ENCODE measurements around the gene ATP1A3. TPM values are rescaled to one million over a fixed set of nuclear protein-coding genes. Genes with fewer than 3 reads are reported as not detected.

The ATP1A3 gene
- total RNA-seq, 1 donor from 2014 or later: 1.4 TPM

GRCh38 chr19:41926028-41926762, 67.8 kb downstream of the ATP1A3 start:
- H3K36me3 Mint-ChIP-seq (ENCODE audit: low read depth): peaks cover 10% of the 10 kb centered on the region
- H3K27ac Mint-ChIP-seq: no peak overlapping the region
- H3K4me3 Mint-ChIP-seq: no peak overlapping the region
- H3K9me3 Mint-ChIP-seq: no peaks in the 10 kb centered on the region
- H3K27me3 Mint-ChIP-seq (ENCODE audit: insufficient read depth): peaks cover 5% of the 10 kb centered on the region
- intact Hi-C loops (cut with micrococcal nuclease): no loop called here
- H3K4me1 Mint-ChIP-seq (ENCODE audit: low read depth): peaks cover 27% of the 10 kb centered on the region
- no peak for DNase-seq (ENCODE audit: low spot score)

GRCh38 chr19:41925208-41926003, 68.6 kb downstream of the ATP1A3 start:
- H3K4me3 Mint-ChIP-seq: no peak overlapping the region
- H3K9me3 Mint-ChIP-seq: no peaks in the 10 kb centered on the region
- intact Hi-C loops (cut with micrococcal nuclease): no loop called here
- H3K36me3 Mint-ChIP-seq (ENCODE audit: low read depth): peaks cover 10% of the 10 kb centered on the region
- no peak overlapping the region for H3K27ac Mint-ChIP-seq
- peaks cover 5% of the 10 kb centered on the region for H3K27me3 Mint-ChIP-seq (ENCODE audit: insufficient read depth)
- no peak for DNase-seq (ENCODE audit: low spot score)
- peaks cover 23% of the 10 kb centered on the region for H3K4me1 Mint-ChIP-seq (ENCODE audit: low read depth)

- H3K4me1 Mint-ChIP-seq (ENCODE audit: low read depth): peaks cover 15% of the 10 kb centered on the region
- H3K9me3 Mint-ChIP-seq: no peaks in the 10 kb centered on the region
- H3K4me3 Mint-ChIP-seq: no peak overlapping the region
- H3K27ac Mint-ChIP-seq: no peak overlapping the region
- intact Hi-C loops (cut with micrococcal nuclease): no loop called here
- peaks cover 5% of the 10 kb centered on the region for H3K27me3 Mint-ChIP-seq (ENCODE audit: insufficient read depth)
- H3K36me3 Mint-ChIP-seq (ENCODE audit: low read depth): peaks cover 10% of the 10 kb centered on the region
- no peak for DNase-seq (ENCODE audit: low spot score)
These were observed 69.6 kb downstream of the ATP1A3 start for GRCh38 chr19:41924151-41925145.

- DNase-seq (ENCODE audit: low spot score): no peak
- Mint-ChIP-seq H3K4me3 (no peak overlapping the region), H3K27me3 (ENCODE audit: insufficient read depth) (peaks cover 5% of the 10 kb centered on the region), H3K36me3 (ENCODE audit: low read depth) (peaks cover 10% of the 10 kb centered on the region), H3K9me3 (no peaks in the 10 kb centered on the region), H3K27ac (peak overlapping the region; percentile 69), H3K4me1 (ENCODE audit: low read depth) (peaks cover 7% of the 10 kb centered on the region)
- intact Hi-C loops (cut with micrococcal nuclease): no loop called here
These were observed 70.8 kb downstream of the ATP1A3 start for GRCh38 chr19:41923045-41923788.

GRCh38 chr19:41922585-41922984, 71.4 kb downstream of the ATP1A3 start:
- Mint-ChIP-seq H3K36me3 (ENCODE audit: low read depth) (peaks cover 10% of the 10 kb centered on the region), H3K4me1 (ENCODE audit: low read depth) (peaks cover 7% of the 10 kb centered on the region), H3K9me3 (no peaks in the 10 kb centered on the region), H3K27ac (no peak overlapping the region), H3K4me3 (no peak overlapping the region), H3K27me3 (ENCODE audit: insufficient read depth) (peaks cover 5% of the 10 kb centered on the region)
- no peak for DNase-seq (ENCODE audit: low spot score)
- intact Hi-C loops (cut with micrococcal nuclease): no loop called here

- H3K9me3 Mint-ChIP-seq: no peaks in the 10 kb centered on the region
- intact Hi-C loops (cut with micrococcal nuclease): no loop called here
- H3K27ac Mint-ChIP-seq: peak overlapping the region; percentile 25
- no peak for DNase-seq (ENCODE audit: low spot score)
- peaks cover 7% of the 10 kb centered on the region for H3K4me1 Mint-ChIP-seq (ENCODE audit: low read depth)
- no peak overlapping the region for H3K4me3 Mint-ChIP-seq
- H3K27me3 Mint-ChIP-seq (ENCODE audit: insufficient read depth): peaks cover 5% of the 10 kb centered on the region
- H3K36me3 Mint-ChIP-seq (ENCODE audit: low read depth): peaks cover 10% of the 10 kb centered on the region
These were observed 72.2 kb downstream of the ATP1A3 start for GRCh38 chr19:41921577-41922576.

GRCh38 chr19:41920882-41921576, 73.0 kb downstream of the ATP1A3 start:
- Mint-ChIP-seq H3K4me1 (ENCODE audit: low read depth) (peaks cover 7% of the 10 kb centered on the region), H3K4me3 (no peak overlapping the region), H3K36me3 (ENCODE audit: low read depth) (peaks cover 10% of the 10 kb centered on the region), H3K9me3 (no peaks in the 10 kb centered on the region), H3K27ac (no peak overlapping the region), H3K27me3 (ENCODE audit: insufficient read depth) (peaks cover 5% of the 10 kb centered on the region)
- no peak for DNase-seq (ENCODE audit: low spot score)
- intact Hi-C loops (cut with micrococcal nuclease): no loop called here

GRCh38 chr19:41919948-41920712, 73.9 kb downstream of the ATP1A3 start:
- Mint-ChIP-seq H3K27me3 (ENCODE audit: insufficient read depth) (peaks cover 5% of the 10 kb centered on the region), H3K4me1 (ENCODE audit: low read depth) (peaks cover 7% of the 10 kb centered on the region), H3K36me3 (ENCODE audit: low read depth) (peaks cover 10% of the 10 kb centered on the region), H3K4me3 (no peak overlapping the region), H3K9me3 (no peaks in the 10 kb centered on the region), H3K27ac (no peak overlapping the region)
- DNase-seq (ENCODE audit: low spot score): no peak
- intact Hi-C loops (cut with micrococcal nuclease): no loop called here

- peaks cover 10% of the 10 kb centered on the region for H3K36me3 Mint-ChIP-seq (ENCODE audit: low read depth)
- H3K27me3 Mint-ChIP-seq (ENCODE audit: insufficient read depth): peaks cover 11% of the 10 kb centered on the region
- H3K4me3 Mint-ChIP-seq: no peak overlapping the region
- intact Hi-C loops (cut with micrococcal nuclease): no loop called here
- H3K9me3 Mint-ChIP-seq: no peaks in the 10 kb centered on the region
- no peak overlapping the region for H3K27ac Mint-ChIP-seq
- DNase-seq (ENCODE audit: low spot score): no peak
- H3K4me1 Mint-ChIP-seq (ENCODE audit: low read depth): peaks cover 7% of the 10 kb centered on the region
These were observed 75.3 kb downstream of the ATP1A3 start for GRCh38 chr19:41918653-41919244.

GRCh38 chr19:41918095-41918494, 75.9 kb downstream of the ATP1A3 start:
- intact Hi-C loops (cut with micrococcal nuclease): no loop called here
- Mint-ChIP-seq H3K36me3 (ENCODE audit: low read depth) (peaks cover 7% of the 10 kb centered on the region), H3K27me3 (ENCODE audit: insufficient read depth) (peaks cover 16% of the 10 kb centered on the region), H3K27ac (no peak overlapping the region), H3K4me1 (ENCODE audit: low read depth) (peaks cover 2% of the 10 kb centered on the region), H3K4me3 (no peak overlapping the region), H3K9me3 (no peaks in the 10 kb centered on the region)
- DNase-seq (ENCODE audit: low spot score): no peak
